Measurements from ENCODE around the gene ISG20. TPM values are rescaled to one million over a fixed set of nuclear protein-coding genes. Genes with fewer than 3 reads are reported as not detected.
A peak's percentile ranks its signal among the peaks of the same experiment; 100 is the strongest.

ISG20 gene
- total RNA-seq, 6 experiments from 2014 or later: 6.3 to 19.4 (median 11.9) TPM

- WGBS (ENCODE audit: insufficient coverage, low coverage, low lambda C conversion rate, missing lambda C conversion rate): 67% methylated on average over 3 of the region's 5 CpGs
- no peak for TF ChIP-seq CTCF (IDR thresholded peaks at IDR 0.05)
- no peak for TF ChIP-seq POLR2A (IDR thresholded peaks at IDR 0.05)
- no peak for DNase-seq
- peaks cover 0 to 13% (median 2%) of the 10 kb centered on the region in 4 donors for H3K4me1 ChIP-seq
- no peak overlapping the region for H3K27ac ChIP-seq
- peaks cover 0 to 23% (median 6%) of the 10 kb centered on the region in 4 donors for H3K36me3 ChIP-seq
- intact Hi-C loops (cut with DNase I): no loop called here
- H3K4me3 ChIP-seq: no peak overlapping the region
- H3K27me3 ChIP-seq: no peaks in the 10 kb centered on the region
- ATAC-seq: no peak
- no peaks in the 10 kb centered on the region for H3K9me3 ChIP-seq
Measured at GRCh38 chr15:88628018-88628654, 10.7 kb upstream of the ISG20 start.

- no peaks in the 10 kb centered on the region for H3K27me3 ChIP-seq
- H3K4me3 ChIP-seq: no peak overlapping the region
- TF ChIP-seq CTCF (IDR thresholded peaks at IDR 0.05): no peak
- WGBS (ENCODE audit: insufficient coverage, low coverage, low lambda C conversion rate, missing lambda C conversion rate): 90% methylated on average over 2 of the region's 16 CpGs
- ATAC-seq (no peak), DNase-seq (no peak)
- H3K36me3 ChIP-seq: peaks cover 0 to 23% (median 6%) of the 10 kb centered on the region in 4 donors
- intact Hi-C loops (cut with DNase I): no loop called here
- H3K4me1 ChIP-seq: peaks cover 0 to 13% (median 2%) of the 10 kb centered on the region in 4 donors
- no peak overlapping the region for H3K27ac ChIP-seq
- no peaks in the 10 kb centered on the region for H3K9me3 ChIP-seq
Measured at GRCh38 chr15:88629071-88629470, 9.7 kb upstream of the ISG20 start.

- intact Hi-C loops (cut with DNase I): no loop called here
- Histone ChIP-seq H3K27ac (no peak overlapping the region), H3K9me3 (no peaks in the 10 kb centered on the region), H3K27me3 (no peaks in the 10 kb centered on the region), H3K4me1 (peaks cover 0 to 1% (median 0%) of the 10 kb centered on the region in 4 donors), H3K36me3 (peaks cover 0 to 23% (median 6%) of the 10 kb centered on the region in 4 donors), H3K4me3 (no peak overlapping the region)
- WGBS (ENCODE audit: insufficient coverage, low coverage, low lambda C conversion rate, missing lambda C conversion rate): 33% methylated on average over 1 of the region's 9 CpGs
- ATAC-seq (peak; percentile 27 to 55 (median 46)), DNase-seq (no peak)
- TF ChIP-seq POLR2A (IDR thresholded peaks at IDR 0.05): no peak
- TF ChIP-seq CTCF (IDR thresholded peaks at IDR 0.05): no peak
Measured at GRCh38 chr15:88630141-88630721, 8.6 kb upstream of the ISG20 start.

- Histone ChIP-seq H3K4me1 (no peaks in the 10 kb centered on the region), H3K4me3 (no peak overlapping the region), H3K27me3 (no peaks in the 10 kb centered on the region), H3K9me3 (no peaks in the 10 kb centered on the region), H3K36me3 (peaks cover 0 to 23% (median 6%) of the 10 kb centered on the region in 4 donors), H3K27ac (no peak overlapping the region)
- intact Hi-C loops (cut with DNase I): no loop called here
- TF ChIP-seq CTCF (IDR thresholded peaks at IDR 0.05): no peak
- TF ChIP-seq POLR2A (IDR thresholded peaks at IDR 0.05): no peak
- 76% methylated on average over 7 of the region's 7 CpGs for WGBS (ENCODE audit: insufficient coverage, low coverage, low lambda C conversion rate, missing lambda C conversion rate)
- DNase-seq (no peak), ATAC-seq (no peak)
Measured at GRCh38 chr15:88630798-88631463, 7.9 kb upstream of the ISG20 start.

All from right lobe of liver (tissue), 6 donors.